ENCODE results near the gene ANKRD11.

- no peak for TF ChIP-seq CTCF (IDR thresholded peaks at IDR 0.05; ENCODE audit: poor library complexity, severe bottlenecking)
- no peak for TF ChIP-seq REST (IDR thresholded peaks at IDR 0.05; ENCODE audit: borderline replicate concordance)
- TF ChIP-seq EP300 (conservative IDR thresholded peaks at IDR 0.05; ENCODE audit: poor library complexity, severe bottlenecking): no peak
- no peak for TF ChIP-seq TAF1 (IDR thresholded peaks at IDR 0.05; ENCODE audit: low read depth)
- no peak for TF ChIP-seq EZH2 (IDR thresholded peaks at IDR 0.05; ENCODE audit: borderline replicate concordance, insufficient read depth, low read length, poor library complexity, severe bottlenecking)
- no peak for TF ChIP-seq MXI1 (conservative IDR thresholded peaks at IDR 0.05; ENCODE audit: poor library complexity, severe bottlenecking)
- no peak for TF ChIP-seq POLR2AphosphoS5 (IDR thresholded peaks at IDR 0.05)
- TF ChIP-seq SMC3 (conservative IDR thresholded peaks at IDR 0.05; ENCODE audit: poor library complexity): no peak
- no peak for TF ChIP-seq RAD21 (conservative IDR thresholded peaks at IDR 0.05)
Observed at GRCh38 chr16:89256651-89257254, 233.6 kb downstream of the ANKRD11 start.
